PC-3 (cell line): Measurements from ENCODE around the gene CCDC69.

ENCODE experiments used
- EZH2 ChIP-seq: fragments of 300-600 bp; sonication (generic); IDR thresholded peaks from one replicate; pipeline ENCODE4 v1.6.1; 2017; ENCODE audit warnings: antibody characterized with exemption, mild to moderate bottlenecking, low read length; ENCODE audit not compliant: unreplicated experiment
- EZH2phosphoT487 ChIP-seq: fragments of 300-600 bp; sonication (generic); IDR thresholded peaks from 2 replicates; pipeline ENCODE4 v1.6.1; 2018; ENCODE audit warnings: mild to moderate bottlenecking, antibody characterized with exemption, low read length, borderline replicate concordance
- TF ChIP-seq, protein P1 (sequence below): fragments of 300-600 bp; sonication (generic); conservative IDR thresholded peaks from 2 replicates; pipeline ENCODE4 v1.5.1; 2017; ENCODE audit warnings: antibody characterized with exemption, low read depth, mild to moderate bottlenecking, low read length

DNA sequence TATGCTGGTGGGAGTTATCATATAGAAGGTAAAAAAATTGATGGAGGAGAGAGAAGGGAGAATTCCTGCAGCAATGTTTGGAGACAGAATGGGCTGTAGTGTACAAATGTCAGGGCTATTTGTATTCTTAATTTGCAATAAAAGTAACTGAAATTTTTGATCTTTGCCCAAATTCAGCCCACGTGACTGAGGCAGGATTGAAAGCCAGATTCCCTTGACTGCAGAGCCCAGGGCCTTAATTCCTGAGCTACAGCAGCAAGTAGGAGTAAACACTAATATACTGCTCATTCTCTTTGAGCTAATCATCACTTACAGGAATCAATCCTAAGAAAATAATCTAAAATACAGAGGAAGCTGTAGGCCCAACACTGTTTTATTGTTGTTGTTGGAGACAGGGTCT lies 61.1 kb downstream of the CCDC69 start:
- TF ChIP-seq, protein P1, sequence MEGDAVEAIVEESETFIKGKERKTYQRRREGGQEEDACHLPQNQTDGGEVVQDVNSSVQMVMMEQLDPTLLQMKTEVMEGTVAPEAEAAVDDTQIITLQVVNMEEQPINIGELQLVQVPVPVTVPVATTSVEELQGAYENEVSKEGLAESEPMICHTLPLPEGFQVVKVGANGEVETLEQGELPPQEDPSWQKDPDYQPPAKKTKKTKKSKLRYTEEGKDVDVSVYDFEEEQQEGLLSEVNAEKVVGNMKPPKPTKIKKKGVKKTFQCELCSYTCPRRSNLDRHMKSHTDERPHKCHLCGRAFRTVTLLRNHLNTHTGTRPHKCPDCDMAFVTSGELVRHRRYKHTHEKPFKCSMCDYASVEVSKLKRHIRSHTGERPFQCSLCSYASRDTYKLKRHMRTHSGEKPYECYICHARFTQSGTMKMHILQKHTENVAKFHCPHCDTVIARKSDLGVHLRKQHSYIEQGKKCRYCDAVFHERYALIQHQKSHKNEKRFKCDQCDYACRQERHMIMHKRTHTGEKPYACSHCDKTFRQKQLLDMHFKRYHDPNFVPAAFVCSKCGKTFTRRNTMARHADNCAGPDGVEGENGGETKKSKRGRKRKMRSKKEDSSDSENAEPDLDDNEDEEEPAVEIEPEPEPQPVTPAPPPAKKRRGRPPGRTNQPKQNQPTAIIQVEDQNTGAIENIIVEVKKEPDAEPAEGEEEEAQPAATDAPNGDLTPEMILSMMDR, result no peak
- TF ChIP-seq EZH2phosphoT487 (no peak), EZH2 (no peak)
